NCI-H2029 treated with DMSO at 0.1 percent for 48 hours (cell line): ENCODE results near the gene MTFMT.
A peak's percentile ranks its signal among the peaks of the same experiment; 100 is the strongest.
"Not testable (repeated sequence)": the region's sequence is repeated elsewhere in the genome, so short reads cannot be mapped to it uniquely, and the experiment has no call there.

Source experiments
- DNase-seq: peaks from one replicate; lab custom pipeline; 2025; lab: John Stamatoyannopoulos, UW

Gene MTFMT

GRCh38 chr15:65060641-65061397, 31.4 kb upstream of the MTFMT start:
- DNase-seq = no peak

- no peak for DNase-seq
These were observed 30.6 kb upstream of the MTFMT start for GRCh38 chr15:65059931-65060596.

- DNase-seq = no peak
These were observed 29.9 kb upstream of the MTFMT start for GRCh38 chr15:65059369-65059750.

GRCh38 chr15:65058394-65059368, 29.2 kb upstream of the MTFMT start:
- no peak for DNase-seq

GRCh38 chr15:65057549-65057940, 28.1 kb upstream of the MTFMT start:
- no peak for DNase-seq

- DNase-seq = no peak
These were observed 27.6 kb upstream of the MTFMT start for GRCh38 chr15:65056868-65057548.

GRCh38 chr15:65056106-65056505, 26.7 kb upstream of the MTFMT start:
- DNase-seq = no peak

- no peak for DNase-seq
These were observed 25.9 kb upstream of the MTFMT start for GRCh38 chr15:65055201-65055870.

- no peak for DNase-seq
These were observed 25.1 kb upstream of the MTFMT start for GRCh38 chr15:65054333-65055200.

GRCh38 chr15:65052956-65053355, 23.5 kb upstream of the MTFMT start:
- DNase-seq = no peak

GRCh38 chr15:65051266-65051665, 21.8 kb upstream of the MTFMT start:
- no peak for DNase-seq

- no peak for DNase-seq
These were observed 20.8 kb upstream of the MTFMT start for GRCh38 chr15:65050270-65050669.

GRCh38 chr15:65049418-65049840, 20.0 kb upstream of the MTFMT start:
- peak; percentile 46 for DNase-seq

GRCh38 chr15:65048241-65048640, 18.8 kb upstream of the MTFMT start:
- no peak for DNase-seq

- DNase-seq = no peak
These were observed 15.5 kb upstream of the MTFMT start, which contains the start of gene SLC51B for GRCh38 chr15:65044724-65045481. SLC51B (plus strand) TSS chr15:65045387; CDS start chr15:65050005, 4,618 bp downstream.

GRCh38 chr15:65044218-65044617, 14.8 kb upstream of the MTFMT start:
- DNase-seq = not testable (repeated sequence)

- no peak for DNase-seq
These were observed 13.4 kb upstream of the MTFMT start for GRCh38 chr15:65042776-65043327.

- no peak for DNase-seq
These were observed 12.3 kb upstream of the MTFMT start for GRCh38 chr15:65041787-65042186.

GRCh38 chr15:65040461-65040860, 11.0 kb upstream of the MTFMT start:
- no peak for DNase-seq
